DMS79 (cell line): Measurements from ENCODE around the gene CDK19.
"Not testable (repeated sequence)": the region's sequence is repeated elsewhere in the genome, so short reads cannot be mapped to it uniquely, and the experiment has no call there.

Source experiments
- DNase-seq: peaks from one replicate; lab custom pipeline; 2025; lab: John Stamatoyannopoulos, UW

CDK19 gene

GRCh38 chr6:110756817-110757216 is 58.5 kb downstream of the CDK19 start:
- no peak for DNase-seq

GRCh38 chr6:110755411-110755834 is 59.8 kb downstream of the CDK19 start:
- DNase-seq = no peak

- not testable (repeated sequence) for DNase-seq
Observed at GRCh38 chr6:110753936-110754668, 61.2 kb downstream of the CDK19 start.

GRCh38 chr6:110748453-110748852 is 66.8 kb downstream of the CDK19 start:
- DNase-seq = no peak

GRCh38 chr6:110746680-110747079 is 68.6 kb downstream of the CDK19 start:
- no peak for DNase-seq

GRCh38 chr6:110744991-110745390 is 70.3 kb downstream of the CDK19 start:
- DNase-seq = no peak

- DNase-seq = not testable (repeated sequence)
Observed at GRCh38 chr6:110742552-110742951, 72.7 kb downstream of the CDK19 start.

- DNase-seq = no peak
Observed at GRCh38 chr6:110741517-110741916, 73.8 kb downstream of the CDK19 start.

- DNase-seq = no peak
Observed at GRCh38 chr6:110738899-110739365, 76.3 kb downstream of the CDK19 start.

GRCh38 chr6:110735666-110736065 is 79.6 kb downstream of the CDK19 start:
- DNase-seq = no peak

- DNase-seq = no peak
Observed at GRCh38 chr6:110731898-110732297, 83.4 kb downstream of the CDK19 start.

GRCh38 chr6:110731196-110731595 is 84.1 kb downstream of the CDK19 start:
- no peak for DNase-seq

- no peak for DNase-seq
Observed at GRCh38 chr6:110728501-110728900, 86.8 kb downstream of the CDK19 start.

GRCh38 chr6:110723017-110723416 is 92.3 kb downstream of the CDK19 start:
- DNase-seq = no peak

GRCh38 chr6:110720066-110720465 is 95.2 kb downstream of the CDK19 start:
- DNase-seq = no peak

GRCh38 chr6:110719601-110720000 is 95.7 kb downstream of the CDK19 start:
- not testable (repeated sequence) for DNase-seq

GRCh38 chr6:110714143-110714542 is 101.1 kb downstream of the CDK19 start:
- DNase-seq = no peak

- no peak for DNase-seq
Observed at GRCh38 chr6:110712238-110712637, 103.0 kb downstream of the CDK19 start.

GRCh38 chr6:110710115-110710514 is 105.2 kb downstream of the CDK19 start:
- no peak for DNase-seq

GRCh38 chr6:110708295-110708950 is 106.8 kb downstream of the CDK19 start:
- no peak for DNase-seq

- no peak for DNase-seq
Observed at GRCh38 chr6:110705543-110705942, 109.7 kb downstream of the CDK19 start.

- DNase-seq = no peak
Observed at GRCh38 chr6:110703906-110704594, 111.2 kb downstream of the CDK19 start.
